Natural killer cell (primary cell): ENCODE measurements around the gene CD2. TPM values are rescaled to one million over a fixed set of nuclear protein-coding genes. Genes with fewer than 3 reads are reported as not detected.

Experiments used
- ATAC-seq, 3 donors: fragments of 150-1000 bp in 2 of 3; fragments of 200-7000 bp in 1 of 3; cut with Tn5 transposase; 1 replicate in 1 of 3; 2 replicates in 2 of 3; pipeline ENCODE4 v1.10.0; 2021; ENCODE audit warnings: mild to moderate bottlenecking in 2 of 3, moderate library complexity in 2 of 3
- DNase-seq, 2 donors: peaks; one replicate each; pipeline versions ENCODE4 v3.0.0 to v3.0.0-alpha.2; 2013 to 2021; ENCODE audit warnings: mixed read lengths in 1 of 2
- H3K27ac ChIP-seq: one replicate; pipeline ENCODE4 v1.5.1; 2013; ENCODE audit warnings: mild to moderate bottlenecking, low read length
- H3K27me3 ChIP-seq: one replicate; pipeline ENCODE4 v1.6.1; 2013; ENCODE audit warnings: low read length; ENCODE audit not compliant: control insufficient read depth, insufficient read depth
- H3K36me3 ChIP-seq: one replicate; pipeline ENCODE4 v1.6.1; 2013; ENCODE audit warnings: low read length; ENCODE audit not compliant: control insufficient read depth, insufficient read depth
- H3K4me1 ChIP-seq: one replicate; pipeline ENCODE4 v1.6.1; 2013; ENCODE audit warnings: low read length; ENCODE audit not compliant: control insufficient read depth, insufficient read depth
- H3K4me3 ChIP-seq: one replicate; pipeline ENCODE4 v1.5.1; 2013; ENCODE audit warnings: low read length
- H3K9me3 ChIP-seq: one replicate; pipeline ENCODE4 v1.6.1; 2013; ENCODE audit warnings: low read length; ENCODE audit not compliant: control insufficient read depth, insufficient read depth
- H3K27ac Mint-ChIP-seq, 2 donors: one replicate each; pipeline ENCODE4 v1.8.0; 2022; ENCODE audit warnings: mild to moderate bottlenecking in 2 of 2, mixed read lengths in 2 of 2, moderate library complexity in 1 of 2
- H3K27me3 Mint-ChIP-seq, 2 donors: one replicate each; pipeline ENCODE4 v1.8.0; 2022; ENCODE audit warnings: low read depth in 2 of 2, mixed read lengths in 2 of 2
- H3K36me3 Mint-ChIP-seq: one replicate; pipeline ENCODE4 v1.8.0; 2022; ENCODE audit warnings: mixed read lengths
- H3K4me1 Mint-ChIP-seq, 2 donors: one replicate each; pipeline ENCODE4 v1.8.0; 2022; ENCODE audit warnings: mixed read lengths in 2 of 2
- H3K4me3 Mint-ChIP-seq: one replicate; pipeline ENCODE4 v1.8.0; 2022; ENCODE audit warnings: mild to moderate bottlenecking, moderate library complexity, mixed read lengths
- H3K9me3 Mint-ChIP-seq, 2 donors: one replicate each; pipeline ENCODE4 v1.8.0; 2022; ENCODE audit warnings: mixed read lengths in 2 of 2
- WGBS: methylation state at CpG from one replicate; pipeline ENCODE4 v1.1.7; 2013; ENCODE audit warnings: missing lambda C conversion rate; ENCODE audit not compliant: insufficient coverage; 5-methylcytosine and 5-hydroxymethylcytosine counted together
- intact Hi-C: fragments of 100-400 bp; cut with micrococcal nuclease; formaldehyde crosslinking; loops from one replicate; pipeline ENCODE4 v1.14.2; 2022
- total RNA-seq, 4 donors: library from RNA; stranded (reverse); fragments of 120-200 nt in 1 of 4; gene quantifications; one replicate each; pipeline versions ENCODE4 v1.2.3 to v1.2.4, GENCODE V29; 2013 to 2022
- TF ChIP-seq, protein P1 (sequence below): fragments of 200-600 bp; IDR thresholded peaks from one replicate; pipeline ENCODE4 v1.8.0; 2022; ENCODE audit warnings: antibody characterized with exemption

The CD2 gene
- total RNA-seq, 3 donors from 2014 or later (not counting 1 experiment from before 2014, with no cell fraction given), result 30.4 to 93.4 (median 60.8) TPM

DNA sequence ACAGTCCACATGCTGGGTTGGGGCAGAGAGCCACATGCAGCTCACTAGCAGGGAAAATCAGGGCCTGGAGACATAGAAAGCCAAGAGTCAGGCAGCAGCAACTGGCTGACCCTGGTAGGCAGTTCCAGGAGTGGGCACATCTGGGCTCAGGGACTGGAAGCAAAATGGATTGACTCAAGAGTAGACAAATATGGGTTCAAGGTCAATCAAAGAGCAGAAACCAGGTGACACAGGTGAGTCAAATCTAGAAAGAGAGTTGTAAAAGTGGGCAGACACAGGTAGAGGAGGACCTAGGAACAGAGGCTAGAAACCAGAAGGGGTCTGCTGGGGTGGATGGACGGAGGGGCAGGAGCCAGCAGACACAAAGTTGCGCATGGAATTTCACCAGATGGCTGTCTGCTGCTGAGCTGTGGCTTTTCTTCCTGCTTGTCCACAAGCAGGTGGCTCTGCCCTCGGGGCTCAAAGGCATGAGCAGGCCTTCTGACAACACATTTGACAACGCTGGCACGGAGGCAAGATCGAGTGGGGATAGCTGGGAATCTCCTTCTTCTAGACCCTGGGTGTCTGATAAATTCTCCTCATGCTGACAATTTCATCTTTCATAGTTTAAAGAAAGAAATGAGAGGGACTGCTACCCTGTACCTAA lies 45.9 kb upstream of the CD2 start:
- Mint-ChIP-seq H3K4me3 (no peak overlapping the region), H3K36me3 (no peaks in the 10 kb centered on the region), H3K27ac (no peak overlapping the region), H3K27me3 (peaks cover 13 to 40% of the 10 kb centered on the region in 2 donors), H3K9me3 (no peaks in the 10 kb centered on the region), H3K4me1 (no peaks in the 10 kb centered on the region)
- Histone ChIP-seq H3K36me3 (no peaks in the 10 kb centered on the region), H3K27me3 (no peaks in the 10 kb centered on the region), H3K27ac (no peak overlapping the region), H3K9me3 (no peaks in the 10 kb centered on the region), H3K4me1 (peaks cover 2% of the 10 kb centered on the region), H3K4me3 (no peak overlapping the region)
- TF ChIP-seq, protein P1, sequence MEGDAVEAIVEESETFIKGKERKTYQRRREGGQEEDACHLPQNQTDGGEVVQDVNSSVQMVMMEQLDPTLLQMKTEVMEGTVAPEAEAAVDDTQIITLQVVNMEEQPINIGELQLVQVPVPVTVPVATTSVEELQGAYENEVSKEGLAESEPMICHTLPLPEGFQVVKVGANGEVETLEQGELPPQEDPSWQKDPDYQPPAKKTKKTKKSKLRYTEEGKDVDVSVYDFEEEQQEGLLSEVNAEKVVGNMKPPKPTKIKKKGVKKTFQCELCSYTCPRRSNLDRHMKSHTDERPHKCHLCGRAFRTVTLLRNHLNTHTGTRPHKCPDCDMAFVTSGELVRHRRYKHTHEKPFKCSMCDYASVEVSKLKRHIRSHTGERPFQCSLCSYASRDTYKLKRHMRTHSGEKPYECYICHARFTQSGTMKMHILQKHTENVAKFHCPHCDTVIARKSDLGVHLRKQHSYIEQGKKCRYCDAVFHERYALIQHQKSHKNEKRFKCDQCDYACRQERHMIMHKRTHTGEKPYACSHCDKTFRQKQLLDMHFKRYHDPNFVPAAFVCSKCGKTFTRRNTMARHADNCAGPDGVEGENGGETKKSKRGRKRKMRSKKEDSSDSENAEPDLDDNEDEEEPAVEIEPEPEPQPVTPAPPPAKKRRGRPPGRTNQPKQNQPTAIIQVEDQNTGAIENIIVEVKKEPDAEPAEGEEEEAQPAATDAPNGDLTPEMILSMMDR, result no peak
- intact Hi-C loops, result no loop called here
- 87% methylated on average over 6 of the region's 6 CpGs for WGBS
- ATAC-seq (no peak), DNase-seq (no peak)

DNA sequence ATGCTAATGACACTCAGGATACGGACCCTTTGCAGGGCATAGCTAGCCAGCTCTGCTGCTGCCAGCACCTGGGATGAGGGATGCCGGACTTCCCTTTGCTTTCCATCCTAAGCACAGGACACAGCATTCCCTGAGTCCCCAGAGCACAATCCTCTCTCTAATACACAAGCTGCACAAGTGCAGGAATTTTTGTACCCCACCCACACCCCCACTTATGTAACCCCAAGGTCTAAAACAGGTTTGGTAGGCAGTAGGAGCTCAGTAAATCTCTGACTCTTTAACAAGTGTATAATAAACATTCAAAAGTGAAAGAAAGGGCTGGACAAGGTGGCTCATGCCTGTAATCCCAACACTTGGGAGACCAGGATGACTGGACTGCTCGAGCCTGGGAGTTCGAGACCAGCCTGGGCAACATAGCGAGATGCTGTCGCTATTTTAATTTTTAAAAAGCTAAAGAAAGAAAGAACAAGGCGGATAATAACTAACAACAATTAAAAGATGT lies 44.5 kb upstream of the CD2 start:
- intact Hi-C loops, result no loop called here
- no peak for ATAC-seq
- Histone ChIP-seq H3K36me3 (no peaks in the 10 kb centered on the region), H3K27ac (no peak overlapping the region), H3K4me1 (peaks cover 2% of the 10 kb centered on the region), H3K9me3 (no peaks in the 10 kb centered on the region), H3K27me3 (no peaks in the 10 kb centered on the region), H3K4me3 (no peak overlapping the region)
- H3K36me3 Mint-ChIP-seq, result no peaks in the 10 kb centered on the region
- no peak overlapping the region for H3K4me3 Mint-ChIP-seq
- TF ChIP-seq, protein P1, result no peak
- no peak overlapping the region for H3K27ac Mint-ChIP-seq
- WGBS, result 92% methylated on average over 7 of the region's 7 CpGs
- H3K4me1 Mint-ChIP-seq, result no peaks in the 10 kb centered on the region
- DNase-seq, result no peak
- H3K9me3 Mint-ChIP-seq, result no peaks in the 10 kb centered on the region
- peaks cover 9 to 35% of the 10 kb centered on the region in 2 donors for H3K27me3 Mint-ChIP-seq

DNA sequence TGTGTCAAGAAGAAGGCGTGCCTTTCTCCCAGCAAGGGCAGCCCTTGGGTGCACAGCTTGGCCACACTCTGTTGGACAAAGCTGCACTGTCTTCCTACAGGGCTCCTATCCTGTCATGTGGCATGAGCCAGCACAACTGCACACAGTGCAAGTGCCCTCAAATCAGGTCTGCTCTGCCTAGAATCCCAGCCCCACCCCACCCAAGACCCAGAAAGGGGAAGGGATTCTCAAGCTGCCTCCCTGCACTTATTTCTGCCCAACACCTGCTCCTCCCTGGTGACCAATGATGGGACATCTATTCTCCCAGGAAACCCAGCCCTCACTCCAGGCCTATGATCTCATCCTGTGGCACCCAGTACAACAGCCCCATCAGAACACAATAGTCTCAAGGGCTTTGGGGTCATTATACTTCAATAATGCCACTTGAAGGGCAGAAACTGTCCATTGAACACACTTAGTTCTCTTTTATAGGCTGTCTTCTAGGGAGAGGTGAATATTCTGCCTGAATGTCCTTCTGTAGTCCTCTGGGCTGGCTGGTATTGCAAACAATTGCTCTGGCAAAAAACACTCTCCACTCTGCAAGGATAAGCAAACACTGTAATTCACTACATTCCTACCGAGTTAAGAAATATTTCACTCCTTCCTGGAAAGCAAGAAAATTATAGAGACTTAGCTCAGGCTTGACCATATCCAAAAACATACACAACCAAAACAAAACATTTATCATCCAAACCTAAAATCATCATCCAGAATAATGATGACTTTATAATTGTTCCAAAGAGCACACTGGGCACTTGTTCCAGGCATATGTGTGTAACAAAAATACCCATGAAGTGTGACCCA lies 43.6 kb upstream of the CD2 start:
- no peak for DNase-seq
- Mint-ChIP-seq H3K4me3 (no peak overlapping the region), H3K9me3 (no peaks in the 10 kb centered on the region), H3K27ac (no peak overlapping the region), H3K36me3 (no peaks in the 10 kb centered on the region), H3K27me3 (peaks cover 9 to 30% of the 10 kb centered on the region in 2 donors), H3K4me1 (no peaks in the 10 kb centered on the region)
- H3K4me1 ChIP-seq, result peaks cover 2% of the 10 kb centered on the region
- no peaks in the 10 kb centered on the region for H3K36me3 ChIP-seq
- H3K27me3 ChIP-seq, result no peaks in the 10 kb centered on the region
- no peaks in the 10 kb centered on the region for H3K9me3 ChIP-seq
- no peak for ATAC-seq
- no peak overlapping the region for H3K4me3 ChIP-seq
- 88% methylated on average over 2 of the region's 2 CpGs for WGBS
- TF ChIP-seq, protein P1, result no peak
- H3K27ac ChIP-seq, result no peak overlapping the region
- intact Hi-C loops, result no loop called here
